Lower lobe of right lung (tissue), 2 donors: ENCODE measurements around the gene HOXD1. TPM values are rescaled to one million over a fixed set of nuclear protein-coding genes. Genes with fewer than 3 reads are reported as not detected.

ENCODE experiments used
- ATAC-seq, 2 donors: fragments of 200-7000 bp; cut with Tn5 transposase; one replicate each; pipeline ENCODE4 v1.9.1; 2020 to 2022; ENCODE audit warnings: mild to moderate bottlenecking in 2 of 2, moderate library complexity in 2 of 2
- DNase-seq: peaks from one replicate; pipeline ENCODE4 v3.0.0-alpha.2; 2020
- H3K27ac ChIP-seq: fragments of 200-600 bp; one replicate; pipeline ENCODE4 v1.8.0; 2022
- H3K27me3 ChIP-seq: fragments of 200-600 bp; one replicate; pipeline ENCODE4 v1.8.0; 2022; ENCODE audit warnings: low read depth
- H3K36me3 ChIP-seq: fragments of 200-600 bp; one replicate; pipeline ENCODE4 v1.8.0; 2022; ENCODE audit warnings: mild to moderate bottlenecking
- H3K4me1 ChIP-seq: fragments of 200-600 bp; one replicate; pipeline ENCODE4 v1.8.0; 2022
- H3K4me3 ChIP-seq: fragments of 200-600 bp; one replicate; pipeline ENCODE4 v1.8.0; 2022; ENCODE audit warnings: mild to moderate bottlenecking
- H3K9me3 ChIP-seq: fragments of 200-600 bp; one replicate; pipeline ENCODE4 v1.8.0; 2022
- CTCF ChIP-seq: fragments of 200-600 bp; IDR thresholded peaks from one replicate; pipeline ENCODE4 v1.8.0; 2022; ENCODE audit warnings: antibody characterized with exemption, mild to moderate bottlenecking
- intact Hi-C: fragments of 100-400 bp; cut with DNase I; formaldehyde crosslinking; loops from one replicate; pipeline ENCODE4 v1.11.0; 2022
- total RNA-seq: library from RNA; stranded (reverse); fragmentation: NEBNext Ultra II Directional; extraction: Animal tissue kit (Norgen Biotek cat#: 25700); gene quantifications from one replicate; pipeline ENCODE4 v1.2.1, GENCODE V29; 2021
- donor health status: DM: no; HTN: yes; CAD: no; lungs with severe emphysema.

Gene HOXD1
- total RNA-seq, 1 donor from 2014 or later = 3.4 TPM

GRCh38 chr2:176162911-176163671 lies 25.4 kb upstream of the HOXD1 start:
- H3K36me3 ChIP-seq = no peaks in the 10 kb centered on the region
- H3K27me3 ChIP-seq = peaks cover 100% of the 10 kb centered on the region
- ATAC-seq (no peak), DNase-seq (no peak)
- intact Hi-C loops = no loop called here
- no peaks in the 10 kb centered on the region for H3K9me3 ChIP-seq
- no peak overlapping the region for H3K4me3 ChIP-seq
- TF ChIP-seq CTCF = no peak
- peaks cover 19% of the 10 kb centered on the region for H3K4me1 ChIP-seq
- no peak overlapping the region for H3K27ac ChIP-seq

- no peak overlapping the region for H3K27ac ChIP-seq
- no peak for TF ChIP-seq CTCF
- H3K27me3 ChIP-seq = peaks cover 100% of the 10 kb centered on the region
- intact Hi-C loops = no loop called here
- no peak for DNase-seq
- no peak overlapping the region for H3K4me3 ChIP-seq
- H3K36me3 ChIP-seq = no peaks in the 10 kb centered on the region
- ATAC-seq = no peak
- H3K4me1 ChIP-seq = peaks cover 19% of the 10 kb centered on the region
- H3K9me3 ChIP-seq = no peaks in the 10 kb centered on the region
Observed at GRCh38 chr2:176163672-176164056, 24.8 kb upstream of the HOXD1 start.

- Histone ChIP-seq H3K27me3 (peaks cover 100% of the 10 kb centered on the region), H3K27ac (no peak overlapping the region)
- intact Hi-C loops = no loop called here
Observed at GRCh38 chr2:176164201-176164600, 24.3 kb upstream of the HOXD1 start.

GRCh38 chr2:176164611-176165369 lies 23.7 kb upstream of the HOXD1 start:
- no peak for ATAC-seq
- intact Hi-C loops = no loop called here
- Histone ChIP-seq H3K9me3 (no peaks in the 10 kb centered on the region), H3K36me3 (no peaks in the 10 kb centered on the region), H3K27ac (no peak overlapping the region), H3K4me3 (no peak overlapping the region), H3K27me3 (peaks cover 100% of the 10 kb centered on the region), H3K4me1 (peaks cover 10% of the 10 kb centered on the region)
- no peak for DNase-seq
- TF ChIP-seq CTCF = no peak

More at GRCh38 chr2:176164201-176164600, 24.3 kb upstream of the HOXD1 start:
- TF ChIP-seq CTCF = no peak
- peaks cover 15% of the 10 kb centered on the region for H3K4me1 ChIP-seq
- no peak overlapping the region for H3K4me3 ChIP-seq
- no peaks in the 10 kb centered on the region for H3K36me3 ChIP-seq
- no peaks in the 10 kb centered on the region for H3K9me3 ChIP-seq
- ATAC-seq (no peak), DNase-seq (no peak)

- intact Hi-C loops = no loop called here
Observed at GRCh38 chr2:176165370-176166050, 23.0 kb upstream of the HOXD1 start.

More at GRCh38 chr2:176165370-176166050, 23.0 kb upstream of the HOXD1 start:
- Histone ChIP-seq H3K27me3 (peaks cover 100% of the 10 kb centered on the region), H3K9me3 (no peaks in the 10 kb centered on the region), H3K4me1 (peaks cover 2% of the 10 kb centered on the region), H3K4me3 (no peak overlapping the region), H3K27ac (no peak overlapping the region), H3K36me3 (no peaks in the 10 kb centered on the region)
- ATAC-seq (no peak), DNase-seq (no peak)
- TF ChIP-seq CTCF = no peak
